IMR-90 (cell line): ENCODE data around the gene B4GALNT1.
"Not testable (repeated sequence)": the region's sequence is repeated elsewhere in the genome, so short reads cannot be mapped to it uniquely, and the experiment has no call there.

Source experiments
- BHLHE40 ChIP-seq: fragments of 150-350 bp; IDR thresholded peaks from 2 replicates; pipeline ENCODE4 v1.6.1; 2016; ENCODE audit warnings: mild to moderate bottlenecking, low read depth, low read length
- CHD1 ChIP-seq: IDR thresholded peaks from 2 replicates; pipeline ENCODE4 v1.6.1; 2012; ENCODE audit warnings: low read depth, low read length, improper control_type of control experiment
- CTCF ChIP-seq: conservative IDR thresholded peaks from 2 replicates; pipeline ENCODE4 v1.5.1; 2012; ENCODE audit warnings: mild to moderate bottlenecking, low read depth, low read length, improper control_type of control experiment
- FOS ChIP-seq: fragments of 150-350 bp; IDR thresholded peaks from 2 replicates; pipeline ENCODE4 v1.6.1; 2016; ENCODE audit warnings: low read depth, low read length
- MAFK ChIP-seq: IDR thresholded peaks from 2 replicates; pipeline ENCODE4 v1.6.1; 2012; ENCODE audit warnings: low read depth, low read length, improper control_type of control experiment
- MAZ ChIP-seq: IDR thresholded peaks from 2 replicates; pipeline ENCODE4 v1.6.1; 2012; ENCODE audit warnings: low read depth, mild to moderate bottlenecking, low read length, improper control_type of control experiment, moderate library complexity, borderline replicate concordance
- NFE2L2 ChIP-seq: fragments of 150-350 bp; IDR thresholded peaks from 2 replicates; pipeline ENCODE4 v1.6.1; 2016; ENCODE audit warnings: low read depth, mild to moderate bottlenecking, low read length
- POLR2A ChIP-seq: IDR thresholded peaks from 2 replicates; pipeline ENCODE4 v1.6.1; 2012; ENCODE audit warnings: mild to moderate bottlenecking, low read depth, low read length
- RAD21 ChIP-seq: IDR thresholded peaks from 2 replicates; pipeline ENCODE4 v1.6.1; 2012; ENCODE audit warnings: low read length, improper control_type of control experiment

DNA sequence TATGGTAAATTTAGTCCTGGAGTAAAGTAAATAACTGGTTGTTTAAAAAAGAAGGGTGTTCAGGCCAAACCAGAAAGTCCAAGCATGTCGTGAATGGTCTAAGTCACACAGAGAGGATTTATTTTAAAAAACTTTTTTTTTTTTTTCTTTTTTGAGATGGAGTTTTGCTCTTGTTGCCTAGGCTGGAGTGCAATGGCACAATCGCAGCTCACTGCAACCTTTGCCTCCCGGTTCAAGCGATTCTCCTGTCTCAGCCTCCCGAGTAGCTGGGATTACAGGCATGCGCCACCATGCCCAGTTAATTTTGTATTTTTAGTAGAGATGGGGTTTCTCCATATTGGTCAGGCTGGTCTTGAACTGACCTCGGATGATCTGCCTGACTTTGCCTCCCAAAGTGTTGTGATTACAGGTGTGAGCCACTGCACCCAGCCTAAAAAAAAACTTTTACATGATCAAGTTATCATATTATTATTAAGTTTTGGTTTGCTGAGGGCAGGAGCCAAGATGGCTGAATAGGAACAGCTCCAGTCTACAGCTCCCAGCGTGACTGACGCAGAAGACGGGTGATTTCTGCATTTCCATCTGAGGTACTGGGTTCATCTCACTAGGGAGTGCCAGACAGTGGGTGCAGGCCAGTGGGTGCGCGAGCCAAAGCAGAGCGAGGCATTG, 13.1 kb upstream of the B4GALNT1 start:
- TF ChIP-seq CTCF, POLR2A, BHLHE40, MAZ, FOS, RAD21, NFE2L2, MAFK, CHD1: not testable (repeated sequence)
